ENCODE measurements around the gene PRKAG2. TPM values are rescaled to one million over a fixed set of nuclear protein-coding genes. Genes with fewer than 3 reads are reported as not detected.

The PRKAG2 gene
- total and polyA plus RNA-seq, 2 experiments from 2014 or later, result 9.1 to 14.9 TPM

GRCh38 chr7:151857412-151857811, 19.5 kb downstream of the PRKAG2 start:
- no peaks in the 10 kb centered on the region for H3K36me3 Mint-ChIP-seq (ENCODE audit: low read depth)
- TF ChIP-seq EZH2 (IDR thresholded peaks at IDR 0.05; ENCODE audit: low read depth, unreplicated experiment) (no peak), EZH2phosphoT487 (IDR thresholded peaks at IDR 0.05; ENCODE audit: unreplicated experiment) (no peak), REST (IDR thresholded peaks at IDR 0.05; ENCODE audit: unreplicated experiment) (no peak), CTCF (conservative IDR thresholded peaks at IDR 0.05; ENCODE audit: low read depth in 2 of 2) (no peak), STAT1 (IDR thresholded peaks at IDR 0.05; ENCODE audit: unreplicated experiment) (no peak), JUNB (IDR thresholded peaks at IDR 0.05; ENCODE audit: unreplicated experiment) (no peak), ZNF331 (CRISPR knock-in tag; IDR thresholded peaks at IDR 0.05; ENCODE audit: low read depth) (no peak), NANOG (IDR thresholded peaks at IDR 0.05; ENCODE audit: borderline replicate concordance) (no peak), CREB1 (CRISPR knock-in tag; IDR thresholded peaks at IDR 0.05; ENCODE audit: low read depth) (no peak), ZNF114 (CRISPR knock-in tag; IDR thresholded peaks at IDR 0.05) (no peak)
- TF ChIP-seq, protein P1, sequence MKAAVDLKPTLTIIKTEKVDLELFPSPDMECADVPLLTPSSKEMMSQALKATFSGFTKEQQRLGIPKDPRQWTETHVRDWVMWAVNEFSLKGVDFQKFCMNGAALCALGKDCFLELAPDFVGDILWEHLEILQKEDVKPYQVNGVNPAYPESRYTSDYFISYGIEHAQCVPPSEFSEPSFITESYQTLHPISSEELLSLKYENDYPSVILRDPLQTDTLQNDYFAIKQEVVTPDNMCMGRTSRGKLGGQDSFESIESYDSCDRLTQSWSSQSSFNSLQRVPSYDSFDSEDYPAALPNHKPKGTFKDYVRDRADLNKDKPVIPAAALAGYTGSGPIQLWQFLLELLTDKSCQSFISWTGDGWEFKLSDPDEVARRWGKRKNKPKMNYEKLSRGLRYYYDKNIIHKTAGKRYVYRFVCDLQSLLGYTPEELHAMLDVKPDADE (IDR thresholded peaks at IDR 0.05), result no peak
- TF ChIP-seq, protein P2, sequence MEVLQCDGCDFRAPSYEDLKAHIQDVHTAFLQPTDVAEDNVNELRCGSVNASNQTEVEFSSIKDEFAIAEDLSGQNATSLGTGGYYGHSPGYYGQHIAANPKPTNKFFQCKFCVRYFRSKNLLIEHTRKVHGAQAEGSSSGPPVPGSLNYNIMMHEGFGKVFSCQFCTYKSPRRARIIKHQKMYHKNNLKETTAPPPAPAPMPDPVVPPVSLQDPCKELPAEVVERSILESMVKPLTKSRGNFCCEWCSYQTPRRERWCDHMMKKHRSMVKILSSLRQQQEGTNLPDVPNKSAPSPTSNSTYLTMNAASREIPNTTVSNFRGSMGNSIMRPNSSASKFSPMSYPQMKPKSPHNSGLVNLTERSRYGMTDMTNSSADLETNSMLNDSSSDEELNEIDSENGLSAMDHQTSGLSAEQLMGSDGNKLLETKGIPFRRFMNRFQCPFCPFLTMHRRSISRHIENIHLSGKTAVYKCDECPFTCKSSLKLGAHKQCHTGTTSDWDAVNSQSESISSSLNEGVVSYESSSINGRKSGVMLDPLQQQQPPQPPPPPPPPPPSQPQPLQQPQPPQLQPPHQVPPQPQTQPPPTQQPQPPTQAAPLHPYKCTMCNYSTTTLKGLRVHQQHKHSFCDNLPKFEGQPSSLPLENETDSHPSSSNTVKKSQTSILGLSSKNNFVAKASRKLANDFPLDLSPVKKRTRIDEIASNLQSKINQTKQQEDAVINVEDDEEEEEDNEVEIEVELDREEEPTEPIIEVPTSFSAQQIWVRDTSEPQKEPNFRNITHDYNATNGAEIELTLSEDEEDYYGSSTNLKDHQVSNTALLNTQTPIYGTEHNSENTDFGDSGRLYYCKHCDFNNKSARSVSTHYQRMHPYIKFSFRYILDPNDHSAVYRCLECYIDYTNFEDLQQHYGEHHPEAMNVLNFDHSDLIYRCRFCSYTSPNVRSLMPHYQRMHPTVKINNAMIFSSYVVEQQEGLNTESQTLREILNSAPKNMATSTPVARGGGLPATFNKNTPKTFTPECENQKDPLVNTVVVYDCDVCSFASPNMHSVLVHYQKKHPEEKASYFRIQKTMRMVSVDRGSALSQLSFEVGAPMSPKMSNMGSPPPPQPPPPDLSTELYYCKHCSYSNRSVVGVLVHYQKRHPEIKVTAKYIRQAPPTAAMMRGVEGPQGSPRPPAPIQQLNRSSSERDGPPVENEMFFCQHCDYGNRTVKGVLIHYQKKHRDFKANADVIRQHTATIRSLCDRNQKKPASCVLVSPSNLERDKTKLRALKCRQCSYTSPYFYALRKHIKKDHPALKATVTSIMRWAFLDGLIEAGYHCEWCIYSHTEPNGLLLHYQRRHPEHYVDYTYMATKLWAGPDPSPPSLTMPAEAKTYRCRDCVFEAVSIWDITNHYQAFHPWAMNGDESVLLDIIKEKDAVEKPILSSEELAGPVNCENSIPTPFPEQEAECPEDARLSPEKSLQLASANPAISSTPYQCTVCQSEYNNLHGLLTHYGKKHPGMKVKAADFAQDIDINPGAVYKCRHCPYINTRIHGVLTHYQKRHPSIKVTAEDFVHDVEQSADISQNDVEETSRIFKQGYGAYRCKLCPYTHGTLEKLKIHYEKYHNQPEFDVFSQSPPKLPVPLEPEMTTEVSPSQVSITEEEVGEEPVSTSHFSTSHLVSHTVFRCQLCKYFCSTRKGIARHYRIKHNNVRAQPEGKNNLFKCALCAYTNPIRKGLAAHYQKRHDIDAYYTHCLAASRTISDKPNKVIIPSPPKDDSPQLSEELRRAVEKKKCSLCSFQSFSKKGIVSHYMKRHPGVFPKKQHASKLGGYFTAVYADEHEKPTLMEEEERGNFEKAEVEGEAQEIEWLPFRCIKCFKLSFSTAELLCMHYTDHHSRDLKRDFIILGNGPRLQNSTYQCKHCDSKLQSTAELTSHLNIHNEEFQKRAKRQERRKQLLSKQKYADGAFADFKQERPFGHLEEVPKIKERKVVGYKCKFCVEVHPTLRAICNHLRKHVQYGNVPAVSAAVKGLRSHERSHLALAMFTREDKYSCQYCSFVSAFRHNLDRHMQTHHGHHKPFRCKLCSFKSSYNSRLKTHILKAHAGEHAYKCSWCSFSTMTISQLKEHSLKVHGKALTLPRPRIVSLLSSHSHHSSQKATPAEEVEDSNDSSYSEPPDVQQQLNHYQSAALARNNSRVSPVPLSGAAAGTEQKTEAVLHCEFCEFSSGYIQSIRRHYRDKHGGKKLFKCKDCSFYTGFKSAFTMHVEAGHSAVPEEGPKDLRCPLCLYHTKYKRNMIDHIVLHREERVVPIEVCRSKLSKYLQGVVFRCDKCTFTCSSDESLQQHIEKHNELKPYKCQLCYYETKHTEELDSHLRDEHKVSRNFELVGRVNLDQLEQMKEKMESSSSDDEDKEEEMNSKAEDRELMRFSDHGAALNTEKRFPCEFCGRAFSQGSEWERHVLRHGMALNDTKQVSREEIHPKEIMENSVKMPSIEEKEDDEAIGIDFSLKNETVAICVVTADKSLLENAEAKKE (CRISPR knock-in tag; IDR thresholded peaks at IDR 0.05), result no peak
- ATAC-seq, result no peak
- H3K36me3 ChIP-seq (ENCODE audit: insufficient read depth), result no peaks in the 10 kb centered on the region
- peaks cover 8% of the 10 kb centered on the region for H3K27me3 Mint-ChIP-seq (ENCODE audit: insufficient read depth, low read depth, poor library complexity)
- no peak overlapping the region for H3K4me2 ChIP-seq
- no peak overlapping the region for H3K27ac Mint-ChIP-seq
- no peaks in the 10 kb centered on the region for H3K79me2 ChIP-seq (replicated peaks; ENCODE audit: insufficient read depth)
- no peak overlapping the region for H3K4me3 Mint-ChIP-seq
- no peaks in the 10 kb centered on the region for H3K4me1 ChIP-seq (ENCODE audit: insufficient read depth)
- H3K9me3 Mint-ChIP-seq, result no peaks in the 10 kb centered on the region; the same call in 2 of the 3 replicates
- DNase-seq (ENCODE audit: low spot score), result no peak
- no peaks in the 10 kb centered on the region for H3F3A ChIP-seq (replicated peaks; ENCODE audit: low read depth)
- H3K4me3 ChIP-seq, result no peak overlapping the region
- no peaks in the 10 kb centered on the region for H4K20me1 ChIP-seq (replicated peaks; ENCODE audit: insufficient read depth)
- H3K27me3 ChIP-seq (ENCODE audit: insufficient read depth), result no peaks in the 10 kb centered on the region
- no peak overlapping the region for H2AFZ ChIP-seq
- no peak overlapping the region for H3K27ac ChIP-seq (ENCODE audit: low read depth)
- H3K4me1 Mint-ChIP-seq, result peaks cover 3% of the 10 kb centered on the region; the same call in 1 of the 3 replicates
- H3K9me2 ChIP-seq (ENCODE audit: insufficient read depth), result no peaks in the 10 kb centered on the region
